KBM-7 (cell line): ENCODE results near the gene TLX1.

Experiments used
- DNase-seq: peaks from one replicate; pipeline ENCODE4 v3.0.0-alpha.2; 2015
- in situ Hi-C: fragments of 300-500 bp; cut with MboI; formaldehyde crosslinking; loops from 2 replicates; pipeline ENCODE4 v1.14.3; 2020; ENCODE audit warnings: low sequenced_read_pairs, low pct_unique_long_range_greater_than_20kb, mixed read lengths

The TLX1 gene

GRCh38 chr10:101130984-101131961 is at the start of gene TLX1:
Gene TLX1, plus strand, starts transcription at chr10:101131300. Its CDS starts 242 bp downstream, at chr10:101131542.
- in situ Hi-C loops = no loop called here

GRCh38 chr10:101085846-101086245 is 45.3 kb upstream of the TLX1 start:
- DNase-seq = no peak
- in situ Hi-C loops = no loop called here

More at GRCh38 chr10:101130984-101131961, at the start of gene TLX1:
- peak; percentile 95 for DNase-seq

- in situ Hi-C loops = no loop called here
- no peak for DNase-seq
Observed at GRCh38 chr10:101087376-101087775, 43.7 kb upstream of the TLX1 start.

GRCh38 chr10:101087965-101088364 is 43.1 kb upstream of the TLX1 start:
- in situ Hi-C loops = no loop called here
- DNase-seq = no peak

DNA sequence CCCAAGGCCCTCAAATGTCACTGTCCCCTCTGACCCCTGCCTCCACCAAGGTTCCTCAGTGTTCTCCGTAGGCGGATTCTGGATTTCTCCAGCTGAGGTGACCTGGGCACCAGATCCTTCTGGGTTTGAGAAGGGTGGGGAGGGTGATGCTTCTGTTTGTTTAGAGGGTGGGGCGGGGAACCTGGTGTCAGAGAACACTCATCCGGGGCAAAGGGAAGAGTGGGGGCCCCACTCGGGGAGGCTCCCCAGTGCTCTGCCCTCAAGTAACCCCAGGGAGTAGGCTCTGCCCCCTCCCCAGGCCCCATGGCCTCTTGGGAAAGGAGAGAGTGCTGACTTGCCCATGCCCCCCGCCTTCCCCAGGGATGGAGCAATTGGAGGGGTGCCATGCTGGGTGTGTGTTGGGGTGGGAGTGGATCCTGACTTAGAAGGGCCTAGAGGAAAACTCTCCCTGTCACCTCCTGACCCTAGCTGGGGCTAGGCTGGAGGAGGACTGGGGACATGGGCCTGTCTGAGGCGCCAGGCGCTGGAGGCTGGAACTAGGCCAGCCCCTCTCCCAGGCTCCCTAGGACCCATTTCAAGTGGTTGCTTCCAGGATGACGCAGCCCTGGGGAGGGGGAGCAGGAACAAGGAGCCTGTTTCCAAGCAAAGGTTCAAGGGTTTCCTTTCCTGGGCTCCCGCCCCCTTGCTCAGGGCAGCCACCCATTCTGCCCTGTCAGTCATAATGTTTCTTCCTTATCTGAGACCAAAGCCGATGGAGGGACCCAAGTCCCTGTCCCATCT is 41.4 kb upstream of the TLX1 start:
- no peak for DNase-seq
- in situ Hi-C loops = no loop called here

DNA sequence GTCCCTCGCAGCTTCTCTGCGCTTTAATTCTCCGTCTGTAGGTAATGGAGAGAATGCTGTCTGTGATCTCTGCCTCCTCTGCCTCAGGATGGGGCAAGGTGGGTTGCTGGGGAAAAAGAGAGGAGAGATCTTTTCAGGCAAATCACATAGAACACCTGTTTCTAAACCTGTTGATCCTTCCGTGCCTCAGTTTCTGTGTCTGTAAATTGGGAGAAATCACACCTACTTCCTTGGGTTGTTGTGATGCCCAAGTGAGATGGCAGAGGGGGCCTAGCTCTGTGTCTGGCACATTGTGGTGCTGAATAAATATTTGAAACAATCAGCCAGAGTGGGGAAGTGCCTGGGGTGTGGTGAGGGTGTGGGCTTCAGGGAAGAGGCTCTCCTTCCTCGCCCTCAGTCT is 40.5 kb upstream of the TLX1 start:
- no peak for DNase-seq
- in situ Hi-C loops = no loop called here

GRCh38 chr10:101091546-101092290 is 39.4 kb upstream of the TLX1 start:
- in situ Hi-C loops = no loop called here
- no peak for DNase-seq

DNA sequence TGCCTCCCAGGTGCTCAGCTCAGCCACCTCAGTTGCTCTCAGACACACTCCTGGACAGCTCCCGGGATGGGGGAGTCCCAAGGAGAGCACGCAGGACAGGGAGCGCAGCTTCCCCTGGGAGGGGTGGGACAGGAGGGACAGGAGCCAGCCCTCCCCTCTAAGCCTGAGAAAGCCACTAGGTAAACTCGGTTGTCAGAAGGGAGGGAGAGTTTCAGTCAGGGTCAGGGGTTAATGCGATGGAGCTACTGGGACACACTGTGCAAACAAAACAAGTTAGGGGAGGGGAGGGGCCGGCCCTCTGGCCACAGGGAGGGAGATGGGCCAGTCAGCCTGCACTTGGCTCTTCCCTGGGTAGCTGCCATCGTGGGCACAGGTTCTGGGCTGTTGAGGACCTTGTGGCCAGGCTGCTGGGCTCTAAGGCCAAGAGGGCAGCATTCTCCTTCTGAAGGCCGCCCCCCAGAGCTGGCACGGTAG is 38.2 kb upstream of the TLX1 start:
- in situ Hi-C loops = no loop called here
- no peak for DNase-seq

GRCh38 chr10:101094121-101094879 is 36.8 kb upstream of the TLX1 start:
- in situ Hi-C loops = no loop called here
- no peak for DNase-seq

GRCh38 chr10:101095004-101095403 is 36.1 kb upstream of the TLX1 start:
- DNase-seq = no peak
- in situ Hi-C loops = no loop called here

DNA sequence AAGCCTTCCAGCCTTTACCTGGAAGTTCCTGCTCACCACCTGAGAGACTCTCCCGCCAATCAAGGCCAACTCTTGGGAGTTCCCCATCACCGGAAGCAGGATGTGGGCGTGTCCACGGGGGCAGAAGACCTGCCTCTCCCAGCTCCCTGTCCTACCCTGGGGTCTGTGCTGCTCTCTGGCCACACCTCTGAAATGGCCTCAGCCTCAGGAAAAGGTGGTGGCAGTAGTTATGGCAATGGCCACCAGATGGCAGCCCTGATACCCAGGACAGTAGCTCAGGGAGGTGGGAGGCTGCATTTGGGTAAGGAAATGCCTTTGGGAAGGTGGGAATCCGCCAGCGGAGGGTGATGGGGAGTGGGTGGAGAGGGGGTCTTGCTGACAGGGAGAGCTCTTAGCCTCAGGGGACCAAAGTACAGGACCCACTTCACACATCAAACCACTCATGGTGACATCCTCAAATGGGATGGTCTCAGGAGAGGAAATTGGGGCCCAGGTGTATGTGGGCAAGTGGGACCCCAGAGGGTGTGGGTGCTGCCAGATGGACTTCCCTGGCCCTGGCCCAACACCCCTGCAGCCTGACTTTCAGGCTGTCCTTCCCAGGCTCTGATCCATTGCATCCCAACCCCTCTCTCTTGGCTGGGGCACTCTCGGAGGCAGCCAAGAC is 35.4 kb upstream of the TLX1 start:
- in situ Hi-C loops = no loop called here
- peak; percentile 89 for DNase-seq

- in situ Hi-C loops = no loop called here
- no peak for DNase-seq
Observed at GRCh38 chr10:101096378-101096777, 34.7 kb upstream of the TLX1 start.

DNA sequence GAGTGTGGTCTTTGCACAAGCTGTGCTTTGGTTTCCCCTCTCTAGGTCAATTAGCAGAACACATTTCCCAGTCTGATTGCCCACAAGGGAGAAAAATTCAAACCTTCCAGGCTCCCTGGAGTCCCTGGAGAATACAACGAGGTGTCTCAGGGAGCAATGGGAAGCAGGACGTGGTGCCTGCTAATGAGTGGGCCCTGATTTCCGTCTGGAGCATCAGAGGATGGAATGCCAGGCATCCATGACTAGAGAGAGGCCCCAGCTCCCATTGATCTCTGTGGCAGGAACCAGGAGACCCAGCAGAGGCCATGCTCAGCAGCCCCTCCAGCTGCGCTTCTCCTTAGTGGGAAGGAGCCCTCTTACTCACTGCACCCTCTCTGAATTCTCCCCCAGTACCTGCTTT is 33.2 kb upstream of the TLX1 start:
- in situ Hi-C loops = no loop called here
- DNase-seq = no peak

DNA sequence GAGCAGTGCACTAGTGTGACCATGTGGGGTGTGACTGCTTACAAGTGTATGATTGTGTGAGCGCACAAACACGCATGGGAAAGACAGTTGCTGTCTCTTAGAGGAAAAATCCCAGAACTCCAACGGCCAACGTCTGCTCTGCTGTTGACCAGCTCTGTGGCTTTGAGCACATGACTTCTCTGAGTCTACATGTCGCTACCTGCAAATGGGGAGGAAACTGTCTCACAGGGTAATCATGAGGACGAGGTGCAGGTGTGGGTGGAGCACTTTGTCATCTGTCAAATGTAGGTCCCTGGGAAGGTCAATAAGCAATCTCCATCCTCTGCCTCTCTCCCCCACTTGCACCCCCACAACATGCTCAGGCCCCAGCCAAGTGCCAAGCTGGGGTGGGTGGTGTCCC is 31.2 kb upstream of the TLX1 start:
- in situ Hi-C loops = no loop called here

GRCh38 chr10:101101372-101101881 is 29.7 kb upstream of the TLX1 start:
- in situ Hi-C loops = no loop called here
- no peak for DNase-seq

More for the DNA sequence above, 31.2 kb upstream of the TLX1 start:
- no peak for DNase-seq

GRCh38 chr10:101103430-101103829 is 27.7 kb upstream of the TLX1 start:
- in situ Hi-C loops = no loop called here
- DNase-seq = no peak

- in situ Hi-C loops = no loop called here
Observed at GRCh38 chr10:101106351-101106750, 24.7 kb upstream of the TLX1 start.

GRCh38 chr10:101107771-101108170 is 23.3 kb upstream of the TLX1 start:
- no peak for DNase-seq
- in situ Hi-C loops = no loop called here

More at GRCh38 chr10:101106351-101106750, 24.7 kb upstream of the TLX1 start:
- no peak for DNase-seq
